ENCODE data around the gene CHCHD6. TPM values are rescaled to one million over a fixed set of nuclear protein-coding genes. Genes with fewer than 3 reads are reported as not detected.

CHCHD6 gene
- total and polyA plus RNA-seq, 2 donors (not counting 3 experiments of a cell fraction or from before 2014, with no cell fraction given): 8.4 to 10.1 TPM

DNA sequence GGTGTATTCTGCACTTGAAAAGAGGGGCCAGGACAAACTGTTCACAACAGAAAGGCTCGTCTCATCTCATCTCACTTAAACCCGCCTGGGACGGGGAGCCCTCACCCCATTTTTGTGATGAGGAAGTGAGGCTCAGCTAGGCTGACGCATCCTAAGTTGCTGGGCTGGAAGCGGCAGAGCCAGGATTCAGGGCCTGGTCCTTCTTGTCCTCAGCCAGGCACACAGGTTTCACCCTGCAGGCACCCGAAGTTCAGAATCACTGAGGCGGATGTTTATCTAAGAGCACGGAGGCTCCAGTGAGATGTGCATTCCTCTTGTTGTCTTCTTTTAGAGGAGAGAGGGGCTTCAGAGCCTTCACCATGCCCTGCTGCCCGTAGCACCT is 227.8 kb downstream of the CHCHD6 start:
- Histone ChIP-seq H3K9ac (replicated peaks; ENCODE audit: extremely low read depth, insufficient read depth, low read length) (no peak overlapping the region), H3K4me3 (replicated peaks in 1 of 3; ENCODE audit: insufficient read depth in 1 of 3, low read depth in 1 of 3, low read length in 3 of 3) (no peak overlapping the region), H2AFZ (ENCODE audit: low read depth, low read length) (no peak overlapping the region), H3K9me3 (replicated peaks; ENCODE audit: control insufficient read depth, insufficient read depth, low read length) (no peaks in the 10 kb centered on the region), H3K36me3 (ENCODE audit: control insufficient read depth in 2 of 2, extremely low read depth in 1 of 2, insufficient read depth in 2 of 2, low read length in 2 of 2) (no peaks in the 10 kb centered on the region), H4K20me1 (replicated peaks; ENCODE audit: control insufficient read depth, extremely low read depth, insufficient read depth, low read length) (no peaks in the 10 kb centered on the region), H3K27me3 (ENCODE audit: control insufficient read depth in 2 of 2, insufficient read depth in 2 of 2, low read length in 2 of 2) (peaks cover 2 to 12% of the 10 kb centered on the region in 2 experiments), H3K9me1 (replicated peaks; ENCODE audit: control insufficient read depth, extremely low read depth, insufficient read depth, low read length) (no peaks in the 10 kb centered on the region), H3K4me1 (ENCODE audit: control insufficient read depth, extremely low read depth, insufficient read depth, low read length) (peaks cover 26% of the 10 kb centered on the region), H3K4me2 (ENCODE audit: insufficient read depth, low read length) (no peak overlapping the region), H3K27ac (ENCODE audit: insufficient read depth, low read depth, low read length) (no peak overlapping the region), H3K79me2 (ENCODE audit: control insufficient read depth, insufficient read depth, low read length) (no peaks in the 10 kb centered on the region)
- intact Hi-C loops (cut with micrococcal nuclease): no loop called here
- ChIA-PET CTCF (no interaction called here), POLR2A (no interaction called here)
- no peak for DNase-seq (ENCODE audit: low read depth, low spot score)
- dilution Hi-C loops (cut with MboI; ENCODE audit: extremely low pct_ligation_motif_present, low sequenced_read_pairs): no loop called here
- BruUV-seq (replicated peaks): no TSS peak
- TF ChIP-seq POLR2A (IDR thresholded peaks at IDR 0.05; ENCODE audit: low read depth, low read length) (no peak), POLR2AphosphoS5 (IDR thresholded peaks at IDR 0.05; ENCODE audit: insufficient read depth, low read depth, low read length) (no peak), GATA2 (IDR thresholded peaks at IDR 0.05; ENCODE audit: insufficient read depth, insufficient read length, low read depth, low read length) (no peak), EZH2 (IDR thresholded peaks at IDR 0.05; ENCODE audit: borderline replicate concordance, low read depth, low read length, severe bottlenecking) (no peak), JUN (IDR thresholded peaks at IDR 0.05; ENCODE audit: borderline replicate concordance, insufficient read depth, insufficient read length, low read depth) (no peak), FOS (IDR thresholded peaks at IDR 0.05; ENCODE audit: borderline replicate concordance, insufficient read depth, low read length) (no peak), MYC (IDR thresholded peaks at IDR 0.05; ENCODE audit: low read depth, low read length) (no peak)
- TF ChIP-seq, protein P1, sequence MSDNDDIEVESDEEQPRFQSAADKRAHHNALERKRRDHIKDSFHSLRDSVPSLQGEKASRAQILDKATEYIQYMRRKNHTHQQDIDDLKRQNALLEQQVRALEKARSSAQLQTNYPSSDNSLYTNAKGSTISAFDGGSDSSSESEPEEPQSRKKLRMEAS (IDR thresholded peaks at IDR 0.05; ENCODE audit: insufficient read depth, insufficient read length): no peak
- TF ChIP-seq, protein P2, sequence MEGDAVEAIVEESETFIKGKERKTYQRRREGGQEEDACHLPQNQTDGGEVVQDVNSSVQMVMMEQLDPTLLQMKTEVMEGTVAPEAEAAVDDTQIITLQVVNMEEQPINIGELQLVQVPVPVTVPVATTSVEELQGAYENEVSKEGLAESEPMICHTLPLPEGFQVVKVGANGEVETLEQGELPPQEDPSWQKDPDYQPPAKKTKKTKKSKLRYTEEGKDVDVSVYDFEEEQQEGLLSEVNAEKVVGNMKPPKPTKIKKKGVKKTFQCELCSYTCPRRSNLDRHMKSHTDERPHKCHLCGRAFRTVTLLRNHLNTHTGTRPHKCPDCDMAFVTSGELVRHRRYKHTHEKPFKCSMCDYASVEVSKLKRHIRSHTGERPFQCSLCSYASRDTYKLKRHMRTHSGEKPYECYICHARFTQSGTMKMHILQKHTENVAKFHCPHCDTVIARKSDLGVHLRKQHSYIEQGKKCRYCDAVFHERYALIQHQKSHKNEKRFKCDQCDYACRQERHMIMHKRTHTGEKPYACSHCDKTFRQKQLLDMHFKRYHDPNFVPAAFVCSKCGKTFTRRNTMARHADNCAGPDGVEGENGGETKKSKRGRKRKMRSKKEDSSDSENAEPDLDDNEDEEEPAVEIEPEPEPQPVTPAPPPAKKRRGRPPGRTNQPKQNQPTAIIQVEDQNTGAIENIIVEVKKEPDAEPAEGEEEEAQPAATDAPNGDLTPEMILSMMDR (IDR thresholded peaks at IDR 0.05; ENCODE audit: extremely low read depth in 1 of 2, insufficient read depth in 1 of 2, low read depth in 1 of 2, low read length in 2 of 2): no peak
- FAIRE-seq: no peak

Data from endothelial cell of umbilical vein (primary cell).